ENCODE data around the gene PTPA. TPM values are rescaled to one million over a fixed set of nuclear protein-coding genes. Genes with fewer than 3 reads are reported as not detected.
A peak's percentile ranks its signal among the peaks of the same experiment; 100 is the strongest.

PTPA gene
- total and polyA plus RNA-seq, 9 of the 15 experiments (the other 6 are each of a cell fraction or from before 2014, with no cell fraction given) = 1.7 to 121 (median 72.6) TPM

DNA sequence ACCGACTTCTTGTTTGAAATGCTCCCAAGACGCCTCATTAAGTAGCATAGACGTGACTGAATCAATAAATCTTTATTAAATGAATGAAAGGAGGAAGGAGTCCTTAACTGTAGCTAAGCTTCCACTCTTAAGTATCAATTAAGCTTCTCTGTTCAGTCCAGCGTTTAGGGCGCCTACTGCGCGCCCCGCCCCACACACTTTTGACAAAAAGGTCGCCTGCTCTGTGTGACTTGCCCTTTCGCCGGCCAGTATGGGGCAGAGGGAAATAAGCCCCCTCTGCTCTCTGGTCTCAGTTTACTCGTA, 31.0 kb upstream of the PTPA start (continued):
- TF ChIP-seq HDAC3 (IDR thresholded peaks at IDR 0.05; ENCODE audit: borderline replicate concordance, partially characterized antibody) (no peak), C11orf30 (IDR thresholded peaks at IDR 0.05; ENCODE audit: low read depth) (no peak), MTA1 (IDR thresholded peaks at IDR 0.05; ENCODE audit: borderline replicate concordance) (no peak), HDAC2 (IDR thresholded peaks at IDR 0.05) (peak; percentile 92), E2F3 (CRISPR knock-in tag; IDR thresholded peaks at IDR 0.05) (no peak), PHF20 (IDR thresholded peaks at IDR 0.05; ENCODE audit: partially characterized antibody) (peak; percentile 44), DMBX1 (CRISPR knock-in tag; IDR thresholded peaks at IDR 0.05; ENCODE audit: borderline replicate concordance) (no peak), ZNF586 (CRISPR knock-in tag; conservative IDR thresholded peaks at IDR 0.05) (no peak), MAFK (IDR thresholded peaks at IDR 0.05; ENCODE audit: low read length) (no peak), MLX (CRISPR knock-in tag; conservative IDR thresholded peaks at IDR 0.05) (no peak), MNT (conservative IDR thresholded peaks at IDR 0.05) (no peak), CREM (IDR thresholded peaks at IDR 0.05; ENCODE audit: low read depth) (no peak), HDAC1 (IDR thresholded peaks at IDR 0.05) (peak in 1 of 2 experiments; percentile 41; a peak in 1 of 4 replicates), NFYB (IDR thresholded peaks at IDR 0.05; ENCODE audit: extremely low read depth, insufficient read length) (no peak), MEIS2 (IDR thresholded peaks at IDR 0.05; ENCODE audit: partially characterized antibody) (no peak), ZNF277 (CRISPR knock-in tag; IDR thresholded peaks at IDR 0.05; ENCODE audit: borderline replicate concordance) (no peak), SLC30A9 (CRISPR knock-in tag; IDR thresholded peaks at IDR 0.05) (no peak)
- TF ChIP-seq, protein P1, sequence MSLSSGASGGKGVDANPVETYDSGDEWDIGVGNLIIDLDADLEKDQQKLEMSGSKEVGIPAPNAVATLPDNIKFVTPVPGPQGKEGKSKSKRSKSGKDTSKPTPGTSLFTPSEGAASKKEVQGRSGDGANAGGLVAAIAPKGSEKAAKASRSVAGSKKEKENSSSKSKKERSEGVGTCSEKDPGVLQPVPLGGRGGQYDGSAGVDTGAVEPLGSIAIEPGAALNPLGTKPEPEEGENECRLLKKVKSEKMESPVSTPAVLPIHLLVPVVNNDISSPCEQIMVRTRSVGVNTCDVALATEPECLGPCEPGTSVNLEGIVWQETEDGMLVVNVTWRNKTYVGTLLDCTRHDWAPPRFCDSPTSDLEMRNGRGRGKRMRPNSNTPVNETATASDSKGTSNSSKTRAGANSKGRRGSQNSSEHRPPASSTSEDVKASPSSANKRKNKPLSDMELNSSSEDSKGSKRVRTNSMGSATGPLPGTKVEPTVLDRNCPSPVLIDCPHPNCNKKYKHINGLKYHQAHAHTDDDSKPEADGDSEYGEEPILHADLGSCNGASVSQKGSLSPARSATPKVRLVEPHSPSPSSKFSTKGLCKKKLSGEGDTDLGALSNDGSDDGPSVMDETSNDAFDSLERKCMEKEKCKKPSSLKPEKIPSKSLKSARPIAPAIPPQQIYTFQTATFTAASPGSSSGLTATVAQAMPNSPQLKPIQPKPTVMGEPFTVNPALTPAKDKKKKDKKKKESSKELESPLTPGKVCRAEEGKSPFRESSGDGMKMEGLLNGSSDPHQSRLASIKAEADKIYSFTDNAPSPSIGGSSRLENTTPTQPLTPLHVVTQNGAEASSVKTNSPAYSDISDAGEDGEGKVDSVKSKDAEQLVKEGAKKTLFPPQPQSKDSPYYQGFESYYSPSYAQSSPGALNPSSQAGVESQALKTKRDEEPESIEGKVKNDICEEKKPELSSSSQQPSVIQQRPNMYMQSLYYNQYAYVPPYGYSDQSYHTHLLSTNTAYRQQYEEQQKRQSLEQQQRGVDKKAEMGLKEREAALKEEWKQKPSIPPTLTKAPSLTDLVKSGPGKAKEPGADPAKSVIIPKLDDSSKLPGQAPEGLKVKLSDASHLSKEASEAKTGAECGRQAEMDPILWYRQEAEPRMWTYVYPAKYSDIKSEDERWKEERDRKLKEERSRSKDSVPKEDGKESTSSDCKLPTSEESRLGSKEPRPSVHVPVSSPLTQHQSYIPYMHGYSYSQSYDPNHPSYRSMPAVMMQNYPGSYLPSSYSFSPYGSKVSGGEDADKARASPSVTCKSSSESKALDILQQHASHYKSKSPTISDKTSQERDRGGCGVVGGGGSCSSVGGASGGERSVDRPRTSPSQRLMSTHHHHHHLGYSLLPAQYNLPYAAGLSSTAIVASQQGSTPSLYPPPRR (CRISPR knock-in tag; IDR thresholded peaks at IDR 0.05; ENCODE audit: borderline replicate concordance) = no peak
- TF ChIP-seq, protein P2, sequence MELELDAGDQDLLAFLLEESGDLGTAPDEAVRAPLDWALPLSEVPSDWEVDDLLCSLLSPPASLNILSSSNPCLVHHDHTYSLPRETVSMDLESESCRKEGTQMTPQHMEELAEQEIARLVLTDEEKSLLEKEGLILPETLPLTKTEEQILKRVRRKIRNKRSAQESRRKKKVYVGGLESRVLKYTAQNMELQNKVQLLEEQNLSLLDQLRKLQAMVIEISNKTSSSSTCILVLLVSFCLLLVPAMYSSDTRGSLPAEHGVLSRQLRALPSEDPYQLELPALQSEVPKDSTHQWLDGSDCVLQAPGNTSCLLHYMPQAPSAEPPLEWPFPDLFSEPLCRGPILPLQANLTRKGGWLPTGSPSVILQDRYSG (tag; conservative IDR thresholded peaks at IDR 0.05; ENCODE audit: low read depth) = no peak
